Measurements from ENCODE around the gene UACA. TPM values are rescaled to one million over a fixed set of nuclear protein-coding genes. Genes with fewer than 3 reads are reported as not detected.

The UACA gene
- total RNA-seq, 4 donors from 2014 or later = 83.2 to 154 (median 107) TPM

GRCh38 chr15:70615435-70616310 lies 147.7 kb downstream of the UACA start:
- no peak for TF ChIP-seq CTCF (IDR thresholded peaks at IDR 0.05; ENCODE audit: low read depth)

- no peak for TF ChIP-seq CTCF (IDR thresholded peaks at IDR 0.05; ENCODE audit: low read depth)
These were observed 149.1 kb downstream of the UACA start for GRCh38 chr15:70614221-70614620.

- TF ChIP-seq CTCF (IDR thresholded peaks at IDR 0.05; ENCODE audit: low read depth) = no peak
These were observed 150.1 kb downstream of the UACA start for GRCh38 chr15:70613271-70613670.

GRCh38 chr15:70611286-70611685 lies 152.1 kb downstream of the UACA start:
- no peak for TF ChIP-seq CTCF (IDR thresholded peaks at IDR 0.05; ENCODE audit: low read depth)

- no peak for TF ChIP-seq CTCF (IDR thresholded peaks at IDR 0.05; ENCODE audit: low read depth)
These were observed 152.8 kb downstream of the UACA start for GRCh38 chr15:70610541-70610940.

GRCh38 chr15:70609889-70610288 lies 153.5 kb downstream of the UACA start:
- no peak for TF ChIP-seq CTCF (IDR thresholded peaks at IDR 0.05; ENCODE audit: low read depth)

GRCh38 chr15:70608144-70608543 lies 155.2 kb downstream of the UACA start:
- no peak for TF ChIP-seq CTCF (IDR thresholded peaks at IDR 0.05; ENCODE audit: low read depth)
